Hypothalamus (tissue), 51 donors: Measurements from ENCODE around the gene DNAH12.
A peak's percentile ranks its signal among the peaks of the same experiment; 100 is the strongest.
"Not testable (repeated sequence)": the region's sequence is repeated elsewhere in the genome, so short reads cannot be mapped to it uniquely, and the experiment has no call there.

ENCODE experiments used
- DNase-seq, 51 donors: peaks; one replicate each; lab custom pipeline; 2025; lab: John Stamatoyannopoulos, UW

The DNAH12 gene

GRCh38 chr3:57545636-57546268, 1.6 kb upstream of the DNAH12 start:
- DNase-seq, result peak in 2 of 51 donors; percentile 1 to 18

- DNase-seq, result no peak
These were observed 5.7 kb downstream of the DNAH12 start for GRCh38 chr3:57538465-57538864.

DNA sequence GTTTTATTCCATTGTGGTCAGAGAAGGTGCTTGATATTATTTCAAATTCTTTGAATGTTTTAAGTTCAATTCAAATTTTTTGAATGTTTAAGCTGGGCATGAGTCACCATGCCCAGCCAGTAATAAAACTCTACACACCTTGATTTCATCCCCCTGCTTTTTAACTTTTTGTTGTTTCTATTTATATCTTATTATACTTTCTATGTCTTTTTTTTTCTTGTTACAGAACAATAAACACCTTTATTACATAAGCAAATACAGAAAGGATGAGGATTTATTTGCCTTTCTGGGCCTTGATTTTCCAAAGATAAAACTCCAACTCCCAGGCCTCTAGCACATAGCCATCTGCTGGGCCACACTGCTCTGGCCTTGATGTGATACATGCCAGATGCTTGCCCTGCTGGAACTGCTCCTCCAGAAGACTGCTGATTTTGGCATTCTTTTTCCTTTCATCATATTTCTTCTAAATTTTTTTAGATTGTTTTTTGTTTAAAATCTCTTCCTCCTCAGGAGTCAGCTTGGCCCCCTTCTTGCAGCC, 14.0 kb downstream of the DNAH12 start:
- no peak for DNase-seq

GRCh38 chr3:57518276-57518915, 25.7 kb downstream of the DNAH12 start:
- no peak for DNase-seq

GRCh38 chr3:57512166-57512565, 32.0 kb downstream of the DNAH12 start:
- no peak for DNase-seq

DNA sequence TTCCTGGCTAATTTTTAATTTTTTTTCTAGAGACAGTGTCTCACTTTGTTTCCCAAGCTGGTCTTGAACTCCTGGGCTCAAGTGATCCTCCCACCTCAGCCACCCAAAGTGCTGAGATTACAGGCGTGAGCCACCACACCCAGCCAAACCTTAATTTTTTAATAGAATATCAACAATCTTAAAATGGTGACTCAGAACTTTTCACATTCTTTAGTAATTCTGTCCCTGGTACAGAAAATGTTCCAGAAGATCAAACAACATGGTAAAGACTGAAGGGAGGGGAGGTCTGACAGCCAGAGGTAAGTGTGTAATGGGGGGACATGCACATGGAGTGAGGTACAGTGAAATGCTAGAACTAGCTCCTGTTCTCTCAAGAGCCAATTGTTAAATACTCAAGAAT, 38.2 kb downstream of the DNAH12 start:
- DNase-seq, result no peak

GRCh38 chr3:57500506-57500905, 43.6 kb downstream of the DNAH12 start:
- no peak for DNase-seq

DNA sequence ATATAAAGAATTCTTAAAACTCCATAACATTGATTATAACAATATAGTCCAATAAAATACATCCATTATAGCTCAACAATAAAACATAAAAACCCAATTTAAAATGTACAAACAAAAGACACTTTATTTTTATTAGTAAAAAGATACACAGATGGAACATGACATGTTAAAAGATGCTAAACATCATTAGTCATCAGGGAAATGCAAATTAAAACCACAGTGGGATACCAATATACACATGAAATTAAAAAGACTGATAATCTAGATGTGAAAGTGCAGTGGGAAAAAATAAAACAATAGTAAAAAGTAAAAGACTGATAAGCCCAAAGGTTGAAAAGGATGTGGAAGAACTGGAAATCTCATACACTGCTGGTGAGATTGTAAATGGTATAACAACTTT, 46.2 kb downstream of the DNAH12 start:
- no peak for DNase-seq

DNA sequence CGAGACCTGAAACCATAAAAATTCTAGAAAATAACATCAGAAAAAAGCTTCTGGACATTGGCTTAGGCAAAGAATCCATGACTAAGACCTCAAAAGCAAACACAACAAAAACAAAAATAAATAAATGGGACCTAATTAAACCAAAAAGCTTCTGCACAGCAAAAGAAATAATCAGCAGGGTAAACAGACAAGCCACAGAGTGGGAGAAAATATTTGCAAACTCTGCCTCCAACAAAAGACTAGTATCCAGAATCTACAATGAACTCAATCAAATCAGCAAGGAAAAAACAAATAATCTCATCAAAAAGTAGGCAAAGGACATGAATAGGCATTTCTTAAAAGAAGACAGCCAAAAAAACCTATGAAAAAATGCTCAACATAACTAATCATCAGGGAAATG, 59.6 kb downstream of the DNAH12 start:
- no peak for DNase-seq

DNA sequence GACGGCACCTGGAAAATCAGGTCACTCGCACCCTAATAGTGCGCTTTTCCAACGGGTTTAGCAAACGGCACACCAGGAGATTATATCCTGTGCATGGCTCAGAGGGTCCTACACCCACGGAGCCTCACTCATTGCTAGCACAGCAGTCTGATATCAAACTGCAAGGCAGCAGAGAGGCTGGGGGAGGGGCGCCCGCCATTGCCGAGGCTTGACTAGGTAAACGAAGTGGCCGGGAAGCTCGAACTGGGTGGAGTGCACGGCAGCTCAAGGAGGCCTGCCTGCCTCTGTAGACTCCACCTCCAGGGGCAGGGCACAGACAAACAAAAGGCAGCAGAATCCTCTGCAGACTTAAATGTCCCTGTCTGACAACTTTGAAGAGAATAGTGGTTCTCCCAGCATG, 67.0 kb downstream of the DNAH12 start:
- not testable (repeated sequence) for DNase-seq

- no peak for DNase-seq
These were observed 79.3 kb downstream of the DNAH12 start for GRCh38 chr3:57464801-57465200.

DNA sequence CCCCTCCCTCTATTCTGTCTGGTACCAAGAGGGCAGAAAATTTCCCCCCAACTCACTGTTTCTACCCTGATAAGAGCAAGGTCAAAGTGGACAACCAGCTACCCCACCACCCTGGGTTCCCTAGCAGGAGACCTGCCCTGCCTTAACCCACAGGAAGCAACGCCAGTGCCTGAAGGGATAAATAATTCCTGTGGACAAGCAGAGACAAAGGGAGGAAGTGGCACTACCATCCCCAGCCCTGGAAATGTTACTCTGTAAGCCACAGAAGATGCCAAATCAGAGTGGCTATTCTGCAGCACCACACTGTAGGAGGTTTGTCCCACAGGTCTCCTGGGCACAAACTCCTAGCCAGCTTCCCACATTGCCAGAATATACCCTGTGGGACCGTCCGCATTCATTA, 80.1 kb downstream of the DNAH12 start:
- no peak for DNase-seq

- DNase-seq, result no peak
These were observed 92.8 kb downstream of the DNAH12 start for GRCh38 chr3:57451150-57451846.

- DNase-seq, result not testable (repeated sequence)
These were observed 94.8 kb downstream of the DNAH12 start for GRCh38 chr3:57449276-57449847.

DNA sequence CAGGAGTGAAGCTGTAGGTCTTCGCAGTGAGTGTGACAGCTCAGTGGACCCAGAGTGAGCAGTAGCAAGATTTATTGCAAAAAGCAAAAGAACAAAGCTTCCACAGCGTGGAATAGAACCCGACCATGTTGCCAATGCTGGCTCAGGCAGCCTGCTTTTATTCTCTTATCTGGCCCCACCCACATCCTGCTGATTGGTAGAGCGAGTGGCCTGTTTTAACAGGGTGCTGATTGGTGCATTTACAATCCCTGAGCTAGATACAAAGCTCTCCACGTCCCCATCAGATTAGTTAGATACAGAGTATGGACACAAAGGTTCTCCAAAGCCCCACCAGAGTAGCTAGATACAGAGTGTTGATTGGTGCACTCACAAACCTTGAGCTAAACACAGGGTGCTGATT, 95.7 kb downstream of the DNAH12 start:
- not testable (repeated sequence) for DNase-seq

- DNase-seq, result no peak
These were observed 97.8 kb downstream of the DNAH12 start for GRCh38 chr3:57446318-57446841.

- DNase-seq, result no peak
These were observed 99.7 kb downstream of the DNAH12 start for GRCh38 chr3:57444469-57444868.

DNA sequence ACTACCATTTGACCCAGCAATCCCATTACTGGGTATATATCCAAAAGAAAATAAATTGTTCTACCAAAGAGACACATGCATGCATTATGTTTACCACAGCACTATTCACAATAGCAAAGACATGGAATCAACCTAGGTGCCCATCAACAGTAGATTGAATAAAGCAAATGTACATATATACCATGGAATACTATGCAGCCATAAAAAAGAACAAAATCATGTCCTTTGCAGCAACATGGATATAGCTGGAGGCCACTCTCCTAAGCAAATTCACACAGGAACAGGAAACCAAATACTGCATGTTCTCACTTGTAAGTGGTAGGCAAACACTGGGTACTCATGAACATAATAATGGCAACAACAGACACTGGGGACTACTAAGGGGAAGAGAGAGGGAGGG, 104.0 kb downstream of the DNAH12 start:
- not testable (repeated sequence) for DNase-seq

GRCh38 chr3:57438460-57438859, 105.7 kb downstream of the DNAH12 start:
- DNase-seq, result not testable (repeated sequence)

DNA sequence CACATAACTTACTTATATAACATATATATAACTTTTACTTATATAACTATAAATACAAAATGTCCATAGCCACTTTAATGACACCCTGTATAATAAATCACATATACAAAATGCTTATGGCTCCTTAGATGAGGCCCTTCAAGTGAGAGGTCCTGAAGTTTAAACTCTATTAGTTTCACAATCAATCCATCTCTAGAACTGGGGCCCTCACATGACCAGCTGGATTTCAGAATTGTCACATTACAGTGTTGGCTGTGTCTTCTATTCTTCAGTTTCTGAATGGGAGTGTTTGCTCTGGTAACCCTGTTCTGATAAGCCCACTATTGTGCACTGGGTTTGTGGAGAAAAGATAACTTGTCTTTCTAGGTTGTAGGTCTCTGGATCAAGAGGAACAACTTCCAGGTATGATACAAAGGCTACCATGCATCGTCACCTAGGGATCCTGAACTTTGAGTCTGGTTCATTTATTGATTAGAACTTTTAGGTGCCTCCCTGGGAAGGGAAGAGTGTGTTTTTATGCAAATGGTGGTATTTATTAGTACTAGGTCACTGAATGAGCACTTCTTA, 107.9 kb downstream of the DNAH12 start:
- DNase-seq, result no peak

DNA sequence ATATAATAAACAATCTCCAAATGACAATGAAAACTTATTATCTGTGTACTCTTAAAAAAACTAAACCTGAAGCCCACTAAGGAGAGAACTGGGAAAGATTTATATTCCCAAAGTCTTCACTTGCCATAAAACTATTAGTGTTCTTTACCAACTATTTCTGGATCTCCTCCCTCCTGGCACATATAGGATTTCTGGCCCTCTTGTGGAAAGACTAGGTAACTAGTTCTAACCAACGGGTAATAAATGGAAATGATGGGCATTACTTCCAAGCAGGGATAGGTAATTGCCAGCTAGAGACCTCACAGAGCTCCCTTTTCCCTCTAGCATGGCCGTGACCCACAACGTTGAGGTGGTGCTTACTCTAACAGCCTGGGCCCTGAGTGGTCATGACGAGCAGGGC, 110.1 kb downstream of the DNAH12 start:
- no peak for DNase-seq
